ENCODE results near the gene HOXA13. TPM values are rescaled to one million over a fixed set of nuclear protein-coding genes. Genes with fewer than 3 reads are reported as not detected.
A peak's percentile ranks its signal among the peaks of the same experiment; 100 is the strongest.

The HOXA13 gene
- total RNA-seq, 2 experiments from 2014 or later: 0.32 to 0.54 TPM

GRCh38 chr7:27151931-27152815, 47.7 kb downstream of the HOXA13 start, which contains the start of gene HOXA3:
Gene HOXA3 (minus strand): TSS chr7:27152583. CDS start chr7:27110640, 41,943 bp downstream.
- H3K4me1 ChIP-seq (ENCODE audit: insufficient read depth, low read length, poor library complexity, severe bottlenecking): peaks cover 56% of the 10 kb centered on the region
- peaks cover 8% of the 10 kb centered on the region; the same call in 1 of the 2 replicates for H3K79me2 ChIP-seq (ENCODE audit: insufficient read depth, low read depth, low read length)
- no peaks in the 10 kb centered on the region for H3K36me3 ChIP-seq (ENCODE audit: insufficient read depth, low read length)
- BruUV-seq (replicated peaks): TSS peak; percentile 55
- no peaks in the 10 kb centered on the region for H3K9me2 ChIP-seq (ENCODE audit: insufficient read depth, low read length)
- H3K27ac ChIP-seq (ENCODE audit: low read depth, low read length, poor library complexity, severe bottlenecking): no peak within 1 kb of the TSS
- ChIA-PET CTCF (ENCODE audit: unreplicated experiment) (no interaction called here), POLR2A (interaction anchor here (0.5 to 1.3 kb wide), 3 partner anchors 61 to 459 kb away, joined by 3 to 4 read pairs (median 4); no protein-coding TSS in a partner anchor)
- DNase-seq (ENCODE audit: low spot score): no peak
- peak within 1 kb of the TSS; percentile 94 for H3K4me2 ChIP-seq (ENCODE audit: low read length)
- no peaks in the 10 kb centered on the region for H3K9me3 ChIP-seq (ENCODE audit: low read length)
- TF ChIP-seq EZH2phosphoT487 (IDR thresholded peaks at IDR 0.05; ENCODE audit: borderline replicate concordance, low read depth, low read length) (no peak), CTCF (conservative IDR thresholded peaks at IDR 0.05; ENCODE audit: low read length) (no peak)
- H2AFZ ChIP-seq (ENCODE audit: low read length): peak within 1 kb of the TSS; percentile 95; the same call in 1 of the 2 replicates
- intact Hi-C loops (cut with micrococcal nuclease; ENCODE audit: unreplicated experiment): loop anchor here (2.0 to 10.0 kb wide), 3 partner anchors 55 to 1257 kb away; no protein-coding TSS in a partner anchor
- no peaks in the 10 kb centered on the region for H4K20me1 ChIP-seq (ENCODE audit: insufficient read depth, low read length)
- peak within 1 kb of the TSS; percentile 75 for H3K4me3 ChIP-seq (ENCODE audit: low read depth, low read length, poor library complexity, severe bottlenecking)

- TSS peak; percentile 90 for BruUV-seq (replicated peaks)
- peaks cover 8% of the 10 kb centered on the region; the same call in 1 of the 2 replicates for H3K79me2 ChIP-seq (ENCODE audit: insufficient read depth, low read depth, low read length)
Observed at GRCh38 chr7:27151341-27151930, 48.5 kb downstream of the HOXA13 start.

More at GRCh38 chr7:27151341-27151930, 48.5 kb downstream of the HOXA13 start:
- H3K9me3 ChIP-seq (ENCODE audit: low read length): no peaks in the 10 kb centered on the region
- peak overlapping the region; percentile 75 for H3K4me3 ChIP-seq (ENCODE audit: low read depth, low read length, poor library complexity, severe bottlenecking)
- DNase-seq (ENCODE audit: low spot score): no peak
- CTCF ChIA-PET (ENCODE audit: unreplicated experiment): no interaction called here
- H3K36me3 ChIP-seq (ENCODE audit: insufficient read depth, low read length): no peaks in the 10 kb centered on the region
- H3K4me1 ChIP-seq (ENCODE audit: insufficient read depth, low read length, poor library complexity, severe bottlenecking): peaks cover 54% of the 10 kb centered on the region
- H3K9me2 ChIP-seq (ENCODE audit: insufficient read depth, low read length): no peaks in the 10 kb centered on the region
- intact Hi-C loops (cut with micrococcal nuclease; ENCODE audit: unreplicated experiment): loop anchor here (2.0 to 10.0 kb wide), 3 partner anchors 55 to 1257 kb away; no protein-coding TSS in a partner anchor
- H3K4me2 ChIP-seq (ENCODE audit: low read length): peak overlapping the region; percentile 94
- H4K20me1 ChIP-seq (ENCODE audit: insufficient read depth, low read length): no peaks in the 10 kb centered on the region
- H2AFZ ChIP-seq (ENCODE audit: low read length): peak overlapping the region; percentile 95
- TF ChIP-seq CTCF (conservative IDR thresholded peaks at IDR 0.05; ENCODE audit: low read length): no peak
- TF ChIP-seq EZH2phosphoT487 (IDR thresholded peaks at IDR 0.05; ENCODE audit: borderline replicate concordance, low read depth, low read length): no peak
- POLR2A ChIA-PET: interaction anchor here (0.8 to 1.5 kb wide), 4 partner anchors 8 to 288 kb away, joined by 3 to 4 read pairs (median 4); no protein-coding TSS in a partner anchor
- no peak overlapping the region for H3K27ac ChIP-seq (ENCODE audit: low read depth, low read length, poor library complexity, severe bottlenecking)

Measured in OCI-LY7 (cell line).